T-helper 9 cell (primary cell): ENCODE results near the gene AKAP10.
"Not testable (repeated sequence)": the region's sequence is repeated elsewhere in the genome, so short reads cannot be mapped to it uniquely, and the experiment has no call there.

Experiments
- DNase-seq: peaks from one replicate; pipeline ENCODE4 v3.0.0-alpha.2; 2020

The AKAP10 gene

DNA sequence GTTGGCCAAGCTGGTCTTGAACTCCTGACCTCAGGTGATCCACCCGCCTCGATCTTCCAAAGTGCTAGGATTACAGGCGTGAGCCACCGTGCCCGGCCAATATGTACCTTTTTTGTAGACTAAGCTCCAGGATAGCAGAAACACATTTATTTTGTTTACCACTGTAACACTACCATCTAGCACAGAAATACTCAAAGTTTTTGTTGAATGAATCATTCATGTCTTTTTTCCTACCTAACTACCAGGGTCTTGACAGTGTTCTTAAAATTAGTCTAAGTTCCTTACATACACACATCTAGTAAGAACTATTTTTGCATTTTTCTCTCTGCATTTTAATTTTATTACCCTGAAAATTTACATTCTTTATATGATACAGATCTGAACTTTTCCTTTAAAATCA, 44.4 kb downstream of the AKAP10 start:
- DNase-seq, result no peak

DNA sequence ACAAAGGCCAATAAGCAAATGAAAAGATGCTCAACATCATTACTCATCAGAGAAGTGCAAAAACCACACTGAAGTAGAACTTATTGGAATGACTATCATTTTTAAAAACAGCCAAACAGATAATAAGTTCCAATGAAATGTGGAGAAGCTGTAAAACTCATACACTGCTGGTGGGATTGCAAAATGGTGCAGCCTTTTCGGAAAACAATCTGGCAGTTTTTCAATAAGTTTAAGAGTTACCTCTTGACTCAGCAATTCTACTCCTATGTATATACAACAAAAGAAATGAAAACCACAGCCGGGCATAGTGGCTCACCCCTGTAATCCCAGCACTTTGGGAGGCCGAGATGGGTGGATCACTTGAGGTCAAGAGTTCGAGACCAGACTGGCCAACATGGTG, 49.3 kb downstream of the AKAP10 start:
- DNase-seq, result no peak

DNA sequence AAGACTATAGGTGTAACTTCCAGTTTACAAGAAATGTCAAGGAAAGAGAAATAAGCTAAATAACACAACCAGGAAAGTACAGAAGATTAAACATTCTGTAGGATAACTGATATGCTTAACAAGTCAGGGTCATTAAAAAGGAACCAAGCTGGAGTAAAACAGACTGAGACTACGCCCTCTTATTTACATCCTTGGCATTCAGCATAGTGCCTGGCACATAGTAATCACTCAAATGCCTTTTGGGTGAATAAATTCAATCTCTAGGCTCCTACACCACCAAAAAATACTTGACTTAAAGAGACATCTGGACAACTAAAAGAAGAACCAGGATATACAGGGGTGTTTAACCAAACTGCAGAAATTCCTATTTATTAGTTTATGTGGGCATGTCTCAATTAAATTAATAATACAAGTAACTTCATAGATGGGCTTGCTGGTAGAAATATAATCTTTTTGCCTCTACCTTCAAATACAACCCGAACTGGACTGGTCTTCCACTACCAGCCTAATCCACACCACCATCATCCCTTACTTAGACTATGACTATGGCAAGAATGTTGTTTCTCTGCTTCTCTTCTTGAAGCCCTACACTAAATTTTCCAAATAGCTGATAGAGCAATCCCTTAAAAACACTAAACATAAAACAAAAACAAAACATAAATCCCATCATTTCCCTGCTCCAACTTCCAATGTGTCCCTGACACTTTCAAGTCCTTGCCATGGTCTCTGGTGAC, 62.2 kb downstream of the AKAP10 start:
- DNase-seq, result no peak

DNA sequence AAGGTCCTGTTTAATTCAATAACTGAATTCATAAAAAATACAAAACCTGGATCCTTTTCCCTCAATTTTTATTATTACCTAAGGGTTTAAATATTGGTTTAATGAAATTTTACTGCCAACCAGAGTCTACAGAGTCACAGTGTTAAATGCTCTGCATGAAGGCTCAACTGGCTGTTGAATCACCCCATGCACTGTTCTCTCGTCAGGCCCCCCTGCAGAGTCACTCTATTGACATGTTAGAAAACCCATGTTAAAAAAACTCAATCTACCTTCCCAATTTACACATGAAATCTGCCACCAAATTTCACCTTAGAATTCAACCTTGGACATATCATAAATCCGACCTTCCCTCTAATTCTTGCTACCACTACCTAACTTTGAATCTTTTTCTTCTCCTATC, 66.6 kb downstream of the AKAP10 start:
- DNase-seq, result no peak

- DNase-seq, result no peak
Measured at GRCh38 chr17:19909139-19909538, 68.5 kb downstream of the AKAP10 start.

DNA sequence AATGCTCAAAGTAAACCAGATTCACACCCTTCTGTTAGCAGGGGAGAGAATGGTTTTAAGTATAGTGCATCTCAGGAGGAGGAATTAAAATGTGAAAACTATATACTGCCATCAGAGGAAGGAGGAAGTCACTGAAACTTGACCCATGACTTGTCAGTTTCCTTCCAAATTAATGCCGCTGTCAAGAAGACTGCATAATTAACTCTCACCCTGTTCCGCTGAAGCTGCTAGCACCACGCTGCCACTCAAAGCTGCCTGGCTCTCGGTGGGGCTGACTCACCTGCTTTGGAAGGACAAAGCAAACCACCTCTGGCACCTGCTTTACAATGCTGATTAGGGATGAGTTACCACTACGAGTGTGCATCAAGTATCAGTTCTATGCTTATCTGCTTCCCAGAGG, 72.1 kb downstream of the AKAP10 start:
- no peak for DNase-seq

GRCh38 chr17:19904924-19905323, 72.7 kb downstream of the AKAP10 start:
- no peak for DNase-seq

GRCh38 chr17:19904412-19904811, 73.2 kb downstream of the AKAP10 start:
- no peak for DNase-seq

DNA sequence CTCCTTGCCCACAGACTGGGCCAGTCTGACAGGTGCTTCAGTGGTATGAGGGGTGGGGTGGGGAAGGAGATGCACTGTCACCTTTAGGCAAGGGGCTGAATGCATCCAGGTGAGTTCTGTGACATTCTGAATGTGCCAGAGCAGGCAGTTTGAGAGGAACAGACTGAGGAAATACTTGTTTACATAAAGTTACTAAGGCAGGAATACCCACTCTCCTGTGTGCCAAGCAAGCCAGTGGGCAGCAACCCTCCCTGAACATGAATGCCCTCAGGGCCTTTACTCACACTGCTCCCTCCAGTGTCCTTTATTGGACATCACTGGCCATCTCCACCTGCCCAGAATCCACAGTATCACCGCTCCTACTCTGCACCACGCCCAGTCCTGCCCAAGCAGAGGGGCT, 76.8 kb downstream of the AKAP10 start:
- no peak for DNase-seq

DNA sequence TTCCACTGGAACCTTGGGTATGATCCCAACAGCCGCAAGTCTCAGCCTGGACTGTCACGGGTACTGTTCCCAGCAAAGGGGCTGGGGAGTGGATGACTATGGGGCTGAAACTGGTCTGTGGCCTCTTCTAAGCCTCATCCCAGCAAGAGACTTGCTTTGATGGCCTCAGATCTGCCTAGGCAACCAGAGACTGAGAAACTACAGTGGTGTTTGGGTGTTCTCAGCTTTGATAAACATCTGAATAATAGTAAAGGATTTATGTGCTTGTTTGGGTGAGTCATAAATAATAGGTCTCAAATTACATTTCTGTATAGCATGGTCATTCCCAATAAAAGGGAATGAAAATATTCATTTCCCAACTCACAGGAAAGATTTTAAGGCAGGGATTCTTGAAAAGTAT, 79.7 kb downstream of the AKAP10 start:
- no peak for DNase-seq

DNA sequence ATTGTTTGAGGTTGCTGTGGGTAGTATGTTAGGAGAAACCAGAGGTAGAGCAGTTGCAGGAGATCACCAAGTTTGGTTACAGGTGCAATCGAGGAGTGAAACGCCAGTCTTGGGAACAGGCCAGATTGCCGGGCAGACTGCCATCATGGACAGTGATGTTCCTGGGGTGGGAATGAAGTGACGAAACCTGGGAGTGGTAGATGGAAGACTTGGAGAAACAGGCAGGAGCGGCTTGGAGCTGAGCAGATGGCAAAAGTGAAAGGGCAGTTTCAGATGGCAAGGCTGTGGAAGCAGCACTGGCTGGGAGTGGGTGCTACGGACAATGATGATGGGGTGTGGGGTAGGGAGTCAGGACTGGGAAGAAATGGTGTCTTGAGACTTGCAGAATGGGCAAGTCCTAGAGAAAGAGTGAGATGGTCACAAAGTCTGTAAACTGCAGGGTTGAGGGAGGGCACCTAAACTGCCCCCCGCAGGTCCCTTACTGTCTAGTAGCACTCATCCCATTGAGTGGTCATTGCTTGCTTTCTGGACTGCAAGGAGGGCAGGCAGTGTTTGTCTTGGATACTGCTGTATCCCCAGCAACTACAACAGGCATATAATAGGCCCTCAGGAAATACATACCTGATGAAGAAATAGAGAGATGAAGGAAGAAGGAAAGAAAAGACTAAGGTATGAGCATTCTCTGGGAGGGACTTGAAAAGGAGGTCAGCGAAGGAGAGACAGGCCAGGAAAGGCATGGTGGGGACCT, 80.4 kb downstream of the AKAP10 start:
- DNase-seq, result no peak

DNA sequence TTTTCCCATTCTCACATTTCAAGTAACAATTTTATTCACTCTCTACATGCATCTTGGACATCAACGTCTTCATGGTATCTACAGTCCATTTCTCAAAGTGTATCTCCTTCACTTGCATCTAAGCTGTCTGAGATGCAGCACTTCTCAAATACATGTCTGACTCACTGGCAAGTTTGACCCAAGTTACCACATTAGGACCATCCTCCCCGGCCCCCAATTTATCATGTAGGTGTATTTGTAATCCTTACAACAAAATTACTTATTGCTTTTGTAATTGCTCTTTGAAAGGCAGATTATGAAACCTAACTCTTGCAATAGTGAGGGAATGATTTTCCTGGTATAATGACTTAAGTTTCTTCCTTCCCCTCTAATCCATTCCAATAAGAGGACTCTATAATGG, 80.9 kb downstream of the AKAP10 start:
- no peak for DNase-seq

DNA sequence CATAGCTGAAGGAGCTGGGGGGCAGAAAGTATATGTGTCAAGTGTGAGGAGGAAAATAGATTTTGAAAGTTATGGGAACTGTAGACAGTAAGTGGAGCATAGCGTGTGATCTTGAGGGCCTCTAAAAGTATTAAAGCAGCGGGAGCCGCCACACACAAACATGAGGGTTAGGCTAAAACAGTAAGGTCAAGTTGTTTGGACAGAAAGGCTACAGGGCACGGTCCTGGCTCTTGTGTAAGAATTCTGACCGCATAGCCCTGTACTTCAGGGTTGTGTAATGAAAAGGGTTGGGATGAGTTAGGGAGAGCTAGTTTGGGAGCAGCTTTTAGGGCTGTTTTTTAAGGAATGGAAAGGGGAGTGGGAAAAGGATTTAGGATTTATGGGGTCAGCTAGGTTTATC, 87.1 kb downstream of the AKAP10 start:
- not testable (repeated sequence) for DNase-seq

GRCh38 chr17:19890001-19890400, 87.6 kb downstream of the AKAP10 start:
- DNase-seq, result not testable (repeated sequence)

DNA sequence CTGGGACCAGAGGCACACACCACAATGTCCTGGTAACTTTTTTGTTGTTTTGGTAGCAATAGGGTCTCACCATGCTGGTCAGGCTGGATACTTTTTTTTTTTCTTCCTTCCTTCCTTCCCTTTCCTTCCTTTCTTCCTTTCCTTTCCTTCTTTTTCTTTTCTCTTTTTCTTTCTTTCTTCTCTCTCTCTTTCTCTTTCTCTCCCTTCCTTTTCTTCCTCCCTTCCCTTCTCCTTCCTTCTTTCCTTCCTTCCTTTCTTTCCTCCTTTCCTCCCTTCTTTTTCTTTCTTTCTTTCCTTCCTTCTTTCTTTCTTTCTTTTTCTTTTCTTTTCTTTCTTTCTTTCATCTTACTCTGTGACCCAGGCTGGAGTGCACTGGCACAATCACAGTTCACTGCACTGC, 91.5 kb downstream of the AKAP10 start:
- no peak for DNase-seq

- DNase-seq, result no peak
Measured at GRCh38 chr17:19883537-19884215, 94.0 kb downstream of the AKAP10 start.

DNA sequence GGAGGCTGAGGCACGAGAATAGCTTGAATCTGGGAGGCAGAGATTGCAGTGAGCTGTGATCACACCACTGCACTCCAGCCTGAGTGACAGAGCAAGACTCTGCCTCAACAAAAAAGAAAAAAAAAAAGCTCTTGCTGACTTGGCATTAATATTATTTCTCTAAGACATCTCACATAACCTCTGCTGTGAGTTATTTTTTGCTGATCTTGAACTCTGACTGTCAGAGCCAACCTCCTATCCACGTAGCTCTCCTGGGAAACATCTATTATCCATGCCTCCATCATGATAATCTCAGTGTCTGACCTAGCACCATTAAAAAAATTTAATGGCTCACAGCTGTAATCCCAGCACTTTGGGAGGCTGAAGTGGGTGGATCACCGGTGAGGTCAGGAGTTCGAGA, 97.2 kb downstream of the AKAP10 start:
- DNase-seq, result no peak

DNA sequence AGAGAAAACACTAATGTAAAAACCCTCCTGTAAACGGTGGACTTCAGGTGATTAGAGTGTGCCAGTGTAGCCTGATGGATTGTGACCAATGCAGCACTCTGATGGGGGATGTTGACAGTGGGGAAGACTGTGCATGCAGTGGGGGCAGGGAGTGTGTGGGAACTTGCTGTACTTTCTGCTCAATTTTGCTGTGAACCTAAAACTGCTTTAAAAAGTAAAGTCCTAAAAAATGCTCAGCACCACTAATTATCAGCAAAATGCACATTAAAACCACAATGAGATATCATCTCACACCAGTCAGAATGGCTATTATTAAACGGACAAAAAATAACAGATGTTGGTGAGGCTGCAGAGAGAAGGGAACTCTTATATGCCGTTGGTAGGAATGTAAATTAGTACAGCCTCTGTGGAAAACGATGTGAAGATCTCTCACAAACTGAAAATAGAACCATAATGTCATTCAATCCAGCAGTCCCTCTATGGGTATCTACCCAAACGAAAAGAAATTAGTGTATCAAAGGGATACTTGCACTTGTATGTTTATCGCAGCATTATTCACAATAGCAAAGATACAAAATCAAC, 100.2 kb downstream of the AKAP10 start:
- no peak for DNase-seq

GRCh38 chr17:19876529-19877161, 101.0 kb downstream of the AKAP10 start:
- DNase-seq, result peak; percentile 17

GRCh38 chr17:19874256-19874655, 103.4 kb downstream of the AKAP10 start:
- DNase-seq, result no peak

DNA sequence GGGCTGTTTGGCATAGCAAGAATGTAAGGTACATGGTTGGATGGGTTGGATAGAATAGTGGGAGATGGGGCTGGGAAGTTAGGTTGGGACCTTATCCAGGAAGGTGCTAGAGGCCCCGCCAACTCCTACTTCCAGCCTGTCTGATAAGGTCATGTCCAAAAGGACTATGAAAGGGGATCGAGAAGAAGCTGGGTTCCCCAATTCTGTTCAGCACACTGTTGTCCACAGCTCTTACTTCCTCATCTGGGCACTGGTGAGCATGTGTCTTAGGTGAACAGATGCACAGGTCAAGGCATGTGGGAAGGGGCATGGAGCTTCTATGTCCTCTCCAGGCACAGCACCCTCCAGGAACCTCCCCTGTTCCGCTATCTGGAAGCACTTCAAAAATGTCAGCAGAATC, 104.3 kb downstream of the AKAP10 start:
- no peak for DNase-seq

- no peak for DNase-seq
Measured at GRCh38 chr17:19868079-19868395, 109.6 kb downstream of the AKAP10 start.
